Astrocyte of the spinal cord (primary cell): ENCODE results near the gene CYTH2.

Experiments
- DNase-seq: peaks from one replicate; pipeline ENCODE4 v3.0.0; 2011; ENCODE audit warnings: low read depth, low spot score
- H3K4me3 ChIP-seq: 2 replicates; pipeline ENCODE4 v1.5.1; 2011; ENCODE audit warnings: low read depth, mild to moderate bottlenecking, low read length, moderate library complexity
- in situ Hi-C: cut with HindIII; loops from 2 replicates; pipeline ENCODE4 v1.10.0; 2017; ENCODE audit warnings: low sequenced_read_pairs
- TF ChIP-seq, protein P1 (sequence below): IDR thresholded peaks from 2 replicates; pipeline ENCODE4 v1.5.1; 2012; ENCODE audit warnings: low read depth, mild to moderate bottlenecking, low read length, inconsistent platforms

Gene CYTH2

GRCh38 chr19:48456864-48457263 lies 12.3 kb upstream of the CYTH2 start:
- TF ChIP-seq, protein P1, sequence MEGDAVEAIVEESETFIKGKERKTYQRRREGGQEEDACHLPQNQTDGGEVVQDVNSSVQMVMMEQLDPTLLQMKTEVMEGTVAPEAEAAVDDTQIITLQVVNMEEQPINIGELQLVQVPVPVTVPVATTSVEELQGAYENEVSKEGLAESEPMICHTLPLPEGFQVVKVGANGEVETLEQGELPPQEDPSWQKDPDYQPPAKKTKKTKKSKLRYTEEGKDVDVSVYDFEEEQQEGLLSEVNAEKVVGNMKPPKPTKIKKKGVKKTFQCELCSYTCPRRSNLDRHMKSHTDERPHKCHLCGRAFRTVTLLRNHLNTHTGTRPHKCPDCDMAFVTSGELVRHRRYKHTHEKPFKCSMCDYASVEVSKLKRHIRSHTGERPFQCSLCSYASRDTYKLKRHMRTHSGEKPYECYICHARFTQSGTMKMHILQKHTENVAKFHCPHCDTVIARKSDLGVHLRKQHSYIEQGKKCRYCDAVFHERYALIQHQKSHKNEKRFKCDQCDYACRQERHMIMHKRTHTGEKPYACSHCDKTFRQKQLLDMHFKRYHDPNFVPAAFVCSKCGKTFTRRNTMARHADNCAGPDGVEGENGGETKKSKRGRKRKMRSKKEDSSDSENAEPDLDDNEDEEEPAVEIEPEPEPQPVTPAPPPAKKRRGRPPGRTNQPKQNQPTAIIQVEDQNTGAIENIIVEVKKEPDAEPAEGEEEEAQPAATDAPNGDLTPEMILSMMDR, result no peak
- H3K4me3 ChIP-seq, result no peak overlapping the region
- in situ Hi-C loops, result no loop called here
- DNase-seq, result no peak

GRCh38 chr19:48458016-48458415 lies 11.2 kb upstream of the CYTH2 start:
- no peak overlapping the region for H3K4me3 ChIP-seq
- in situ Hi-C loops, result no loop called here
- no peak for DNase-seq
- TF ChIP-seq, protein P1, result no peak

- TF ChIP-seq, protein P1, result no peak
- in situ Hi-C loops, result no loop called here
- no peak for DNase-seq
- no peak overlapping the region for H3K4me3 ChIP-seq
These were observed 7.6 kb upstream of the CYTH2 start for GRCh38 chr19:48461651-48461981.

DNA sequence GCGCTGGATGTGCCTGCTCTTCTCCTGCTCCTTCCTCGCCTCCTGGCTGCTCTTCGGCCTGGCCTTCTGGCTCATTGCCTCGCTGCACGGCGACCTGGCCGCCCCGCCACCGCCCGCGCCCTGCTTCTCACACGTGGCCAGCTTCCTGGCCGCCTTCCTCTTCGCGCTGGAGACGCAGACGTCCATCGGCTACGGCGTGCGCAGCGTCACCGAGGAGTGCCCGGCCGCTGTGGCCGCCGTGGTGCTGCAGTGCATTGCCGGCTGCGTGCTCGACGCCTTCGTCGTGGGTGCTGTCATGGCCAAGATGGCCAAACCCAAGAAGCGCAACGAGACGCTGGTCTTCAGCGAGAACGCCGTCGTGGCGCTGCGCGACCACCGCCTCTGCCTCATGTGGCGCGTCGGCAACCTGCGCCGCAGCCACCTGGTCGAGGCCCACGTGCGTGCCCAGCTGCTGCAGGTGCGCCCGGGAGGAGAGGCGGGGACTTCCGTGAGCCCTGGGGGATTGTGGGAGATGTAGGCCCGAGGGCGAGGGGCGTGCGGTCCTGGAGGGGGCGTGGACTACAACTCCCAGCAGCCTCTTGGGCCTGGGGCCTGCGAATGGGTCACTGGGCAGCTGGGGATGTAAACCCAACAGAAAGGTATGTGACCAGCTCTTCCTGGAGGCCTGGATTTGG lies 7.0 kb upstream of the CYTH2 start:
- TF ChIP-seq, protein P1, result no peak
- no peak for DNase-seq
- in situ Hi-C loops, result no loop called here
- H3K4me3 ChIP-seq, result no peak overlapping the region

- in situ Hi-C loops, result no loop called here
- no peak for DNase-seq
- TF ChIP-seq, protein P1, result no peak
- H3K4me3 ChIP-seq, result no peak overlapping the region
These were observed 4.0 kb upstream of the CYTH2 start for GRCh38 chr19:48465215-48465614.

DNA sequence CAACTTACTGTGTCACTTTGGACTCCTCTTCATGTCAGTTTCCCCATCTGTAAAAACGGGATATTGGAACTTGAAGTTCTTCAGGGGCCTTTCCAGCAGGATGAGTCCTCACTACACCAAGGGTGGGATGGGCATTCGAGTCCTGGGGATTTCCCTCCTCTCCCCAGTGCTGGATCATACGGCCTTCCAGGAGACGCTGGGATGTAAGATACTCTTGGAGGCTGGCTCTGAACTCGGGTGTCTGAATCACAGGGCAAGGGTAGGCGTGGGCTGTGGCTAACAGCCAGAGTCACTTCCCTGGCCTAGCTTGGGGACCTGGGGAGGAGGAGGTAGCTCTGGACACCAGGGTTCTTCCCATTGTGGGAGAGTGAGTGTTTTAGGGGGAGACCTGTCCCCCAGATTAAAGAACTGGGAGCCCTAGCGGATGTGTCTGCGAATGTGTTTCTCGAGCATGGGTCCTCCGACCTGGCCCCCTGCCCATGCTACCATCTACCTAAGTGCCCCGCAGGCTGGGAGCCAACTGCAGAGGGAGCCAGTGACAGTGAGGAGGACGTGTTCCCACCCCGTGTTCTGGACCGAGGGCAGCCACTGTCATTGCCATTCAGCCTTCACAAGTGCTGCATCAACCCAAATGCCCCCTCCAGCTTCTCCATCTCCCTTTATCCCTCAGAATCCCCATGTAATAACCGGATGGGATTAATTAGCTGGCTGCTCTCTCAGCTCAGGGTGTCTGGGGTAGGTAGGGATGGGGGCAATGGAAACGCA lies 2.4 kb upstream of the CYTH2 start:
- DNase-seq, result peak; percentile 25
- TF ChIP-seq, protein P1, result no peak
- H3K4me3 ChIP-seq, result no peak overlapping the region
- in situ Hi-C loops, result no loop called here
